DMS 273 treated with DMSO at 0.1 percent for 48 hours (cell line): Measurements from ENCODE around the gene TNFRSF13B.
"Not testable (repeated sequence)": the region's sequence is repeated elsewhere in the genome, so short reads cannot be mapped to it uniquely, and the experiment has no call there.

Experiments
- DNase-seq: peaks from one replicate; lab custom pipeline; 2025; lab: John Stamatoyannopoulos, UW

The TNFRSF13B gene

DNA sequence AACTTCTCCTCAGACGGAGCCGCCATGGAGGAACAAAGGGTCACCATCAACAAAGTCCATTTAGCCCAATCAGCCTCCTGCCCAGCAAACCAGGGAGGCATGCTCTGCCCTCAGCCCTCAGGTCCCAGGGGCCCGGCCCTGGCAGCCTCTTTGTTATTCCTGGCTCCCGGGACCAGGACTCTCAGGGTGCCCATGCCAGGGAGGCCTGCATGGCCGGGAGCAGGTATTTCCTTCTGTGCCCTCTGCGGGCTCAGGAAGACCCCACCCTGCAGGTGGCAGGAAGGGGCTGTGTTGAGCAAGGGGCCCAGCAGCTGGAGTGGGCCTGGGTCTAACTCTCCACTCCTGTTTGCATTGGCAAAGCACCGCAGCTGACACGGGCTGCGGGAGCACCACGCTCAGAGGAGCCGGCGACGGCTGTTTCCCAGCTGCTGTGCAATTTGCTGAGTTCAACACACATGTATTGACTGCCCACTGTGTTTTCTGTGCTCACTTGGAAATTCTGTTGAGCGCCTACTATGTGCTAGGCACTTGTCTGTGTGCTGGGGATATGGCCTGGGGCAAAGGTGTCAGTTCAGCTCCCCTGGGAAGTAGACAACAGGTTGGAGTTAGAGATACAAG is 33.2 kb upstream of the TNFRSF13B start:
- DNase-seq = not testable (repeated sequence)

DNA sequence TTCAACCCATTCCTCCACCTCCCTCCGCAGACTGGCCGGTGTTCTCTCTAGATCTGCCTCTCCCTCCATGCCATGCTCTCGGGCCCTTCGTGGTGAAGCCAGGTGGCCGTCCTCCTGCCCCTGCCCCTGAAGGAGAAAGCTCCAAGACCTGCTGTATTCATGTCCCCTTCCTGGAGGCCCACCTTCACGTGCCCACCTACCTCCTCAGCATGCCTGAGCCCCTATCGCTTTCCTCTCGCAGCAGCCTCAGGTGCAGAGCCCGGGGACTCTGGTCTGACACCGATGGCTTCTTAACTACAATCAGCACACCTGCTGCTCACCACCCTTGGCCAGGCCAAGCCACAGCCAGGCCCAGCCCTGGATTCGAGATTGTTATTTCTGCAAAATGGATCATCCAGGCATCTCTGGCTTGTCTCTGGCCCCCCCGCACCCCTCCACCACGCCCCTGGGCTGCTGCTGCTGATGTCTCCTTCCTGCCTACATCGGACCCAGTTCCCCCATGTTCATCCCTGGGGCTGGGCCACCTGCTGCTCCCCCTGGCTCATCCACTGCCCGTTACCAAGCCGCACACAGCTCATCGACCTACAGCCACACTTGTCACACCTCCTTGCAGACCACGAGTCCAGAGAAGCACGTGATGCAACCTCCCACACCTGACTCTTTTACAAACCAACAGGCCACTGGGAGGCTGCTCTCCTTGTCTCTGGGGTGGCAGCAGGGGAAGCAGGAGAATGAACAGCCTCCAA is 32.5 kb upstream of the TNFRSF13B start:
- no peak for DNase-seq

DNA sequence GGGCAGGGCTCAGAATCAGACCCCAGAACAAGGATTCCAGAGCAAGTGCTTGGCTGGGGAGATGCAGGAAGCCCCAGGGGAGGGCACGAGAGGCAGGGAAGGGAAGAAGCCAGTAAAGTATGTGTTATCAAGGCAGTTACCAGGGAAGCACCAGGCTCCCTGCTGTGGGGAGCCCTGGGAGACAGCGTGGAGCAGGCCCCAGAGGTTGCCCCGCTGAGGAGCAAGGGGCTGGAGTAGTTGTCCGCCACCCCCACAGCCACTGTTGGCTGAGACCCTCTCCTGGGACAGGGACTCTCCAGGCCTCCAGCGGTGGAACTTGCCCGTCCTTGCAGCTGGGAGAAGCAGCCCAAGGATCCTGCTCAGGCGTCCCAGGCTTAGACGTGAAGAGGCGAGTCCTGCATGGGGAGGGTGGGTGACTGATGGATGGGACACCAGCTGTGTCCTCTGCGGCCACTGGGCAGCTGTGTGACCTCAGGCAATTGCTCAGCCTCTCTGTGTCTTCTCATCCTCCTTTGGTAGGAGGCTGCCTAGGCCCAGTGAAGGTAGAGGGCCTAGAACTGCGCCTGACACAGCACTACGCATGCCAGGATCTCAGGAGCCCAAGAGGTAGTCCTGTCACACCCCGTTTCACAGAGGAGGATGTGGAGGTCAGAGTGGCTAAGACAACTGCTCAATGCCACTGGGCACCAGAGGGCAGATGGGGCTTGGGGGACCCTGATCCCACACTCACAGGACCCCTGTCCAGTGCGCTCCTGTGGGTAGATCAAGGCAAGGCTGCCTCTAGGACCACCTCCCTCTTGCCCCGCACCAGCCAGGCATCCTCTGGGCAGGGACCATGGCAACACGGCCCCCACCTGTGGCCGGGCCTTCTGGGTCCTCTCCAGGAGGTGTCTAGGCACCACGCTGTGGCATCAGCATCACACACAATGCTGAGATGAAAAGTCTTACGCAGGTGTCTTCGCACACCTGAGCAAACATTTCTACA is 31.1 kb upstream of the TNFRSF13B start:
- not testable (repeated sequence) for DNase-seq

DNA sequence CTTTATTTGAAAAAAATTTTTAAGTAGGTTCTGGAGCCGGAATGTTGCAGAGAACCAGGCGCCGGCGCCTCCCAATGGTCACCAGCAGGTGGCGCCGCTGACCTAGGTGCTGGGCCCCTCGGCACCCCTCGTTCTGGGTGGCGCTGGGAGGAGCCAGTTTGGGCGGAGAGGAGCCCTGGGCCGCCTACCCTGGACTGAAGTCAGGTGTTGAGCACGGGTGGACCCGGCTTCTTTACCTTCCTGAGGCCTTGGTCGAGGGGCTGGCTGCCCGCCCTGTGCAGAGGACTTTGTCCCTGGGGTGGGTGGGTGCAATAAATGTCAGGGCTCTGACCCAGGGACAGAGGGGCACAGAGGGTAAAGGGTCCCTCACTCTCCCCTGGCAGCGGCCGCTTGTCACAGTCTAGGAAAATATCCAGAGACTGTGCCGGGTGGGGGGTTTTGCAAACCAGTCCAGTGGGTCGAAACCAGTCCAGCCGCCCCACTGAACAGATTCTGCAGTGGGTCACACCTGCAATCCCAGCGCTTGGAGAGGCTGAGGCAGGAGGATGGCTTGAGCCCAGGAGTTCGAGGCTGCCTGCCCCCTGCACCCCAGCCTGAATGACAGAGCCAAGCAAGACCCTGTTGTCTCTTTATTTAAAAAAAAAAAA is 30.1 kb upstream of the TNFRSF13B start:
- DNase-seq = no peak

DNA sequence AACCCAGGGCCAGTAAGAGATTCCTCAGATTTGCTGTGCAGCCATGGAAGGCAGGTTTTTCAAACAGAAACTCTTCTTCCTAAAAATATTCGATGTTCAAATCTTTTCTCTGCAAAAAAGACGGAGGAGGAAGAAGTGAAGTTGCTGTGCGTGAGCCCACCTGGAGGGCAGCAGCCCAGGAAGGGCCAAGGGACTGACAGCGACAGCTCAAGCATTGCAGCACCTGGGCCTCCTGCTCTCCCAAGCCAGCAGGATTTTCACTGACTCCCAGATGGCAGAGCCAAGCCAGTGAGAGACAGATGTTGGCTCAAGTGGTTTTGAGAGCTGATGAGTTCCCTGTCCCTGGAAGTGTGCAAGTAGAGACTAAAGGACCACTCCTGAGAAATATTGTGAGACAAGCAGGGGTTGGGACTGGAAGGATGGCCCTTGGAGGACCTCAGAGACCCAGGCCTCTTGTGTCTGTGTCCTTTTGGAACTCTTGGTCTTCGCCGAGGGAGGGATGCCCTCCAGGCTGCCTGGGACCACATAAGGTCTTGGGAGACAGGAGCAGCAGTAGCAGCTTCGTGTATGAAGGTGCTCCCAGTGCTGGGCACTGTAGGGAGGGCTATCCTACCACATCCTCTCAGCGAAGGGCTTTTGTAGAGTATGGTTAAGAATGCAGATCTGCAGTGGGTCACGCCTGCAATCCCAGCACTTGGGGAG is 29.3 kb upstream of the TNFRSF13B start:
- DNase-seq = no peak

DNA sequence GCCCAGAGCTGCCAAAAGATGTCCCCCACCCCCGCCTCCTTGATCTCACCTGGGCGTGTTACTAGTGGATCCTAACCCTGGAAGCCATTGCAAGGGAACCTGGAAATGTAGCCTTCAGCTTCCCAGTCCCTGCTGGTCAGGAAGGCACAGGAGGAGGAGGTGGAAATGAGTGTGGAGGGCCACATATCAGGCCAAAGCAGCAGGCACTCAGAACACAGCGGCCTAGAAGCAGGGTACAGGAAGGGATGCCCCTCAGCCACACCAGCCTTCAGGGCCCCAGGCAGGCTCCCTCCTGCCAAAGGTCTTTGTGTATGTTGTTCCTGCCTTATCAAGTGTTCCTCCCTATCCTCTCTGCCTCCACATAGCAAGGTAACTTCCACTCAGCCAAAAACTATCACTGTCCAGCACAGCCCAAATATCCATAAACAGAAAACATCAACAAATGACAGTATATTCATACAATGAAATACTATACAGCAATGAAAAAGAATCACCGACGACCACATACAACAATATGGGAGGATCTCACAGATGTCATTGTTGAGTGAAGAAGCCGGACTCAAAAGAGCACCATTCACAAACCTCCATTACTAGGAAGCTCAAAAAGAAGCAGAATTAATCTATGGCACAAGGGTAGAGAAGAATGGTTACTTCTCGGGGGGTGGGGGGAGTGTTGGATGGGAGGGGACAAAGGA is 28.2 kb upstream of the TNFRSF13B start:
- DNase-seq = no peak

DNA sequence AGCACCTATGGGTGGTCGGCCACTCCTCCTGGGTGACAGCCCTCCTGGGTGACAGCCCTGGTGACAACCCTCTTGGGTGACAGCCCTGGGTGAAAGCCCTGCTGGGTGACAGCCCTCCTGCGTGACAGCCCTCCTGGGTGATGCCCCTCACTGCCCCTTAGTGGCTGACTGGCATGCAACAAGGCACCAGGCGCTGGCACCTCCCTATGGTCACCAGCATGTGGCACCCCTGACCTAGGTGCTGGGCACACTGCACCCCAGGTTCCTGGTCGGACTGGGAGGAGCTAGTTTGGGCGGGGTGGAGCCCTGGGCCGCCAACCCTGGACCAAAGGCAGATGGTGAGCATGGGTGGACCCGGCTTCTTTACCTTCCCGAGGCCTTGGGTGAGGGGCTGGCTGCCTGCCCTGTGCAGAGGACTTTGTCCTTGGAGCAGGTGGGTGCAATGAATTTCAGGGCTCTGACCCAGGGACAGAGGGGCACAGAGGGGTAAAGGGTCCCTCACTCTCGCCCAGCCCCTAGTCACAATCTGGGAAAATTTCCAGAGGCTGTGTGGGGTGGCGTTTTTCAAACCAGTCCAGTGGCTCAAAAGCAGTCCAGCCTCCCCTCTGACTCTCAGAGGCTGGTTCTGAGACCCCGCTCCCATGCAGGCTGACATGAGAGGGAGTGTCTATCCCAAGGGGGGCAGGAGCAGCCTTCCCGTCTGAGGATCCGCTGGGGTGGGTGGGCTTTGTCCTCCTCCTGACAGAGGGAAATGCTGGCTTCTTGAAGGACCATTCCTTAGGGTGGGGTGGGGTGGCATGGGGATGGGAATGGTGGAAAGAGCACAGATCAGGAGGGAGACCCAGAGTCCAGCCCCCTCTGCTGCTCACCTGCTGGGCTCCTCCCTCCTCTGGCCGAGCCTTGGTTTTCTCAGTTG is 25.9 kb upstream of the TNFRSF13B start:
- no peak for DNase-seq

DNA sequence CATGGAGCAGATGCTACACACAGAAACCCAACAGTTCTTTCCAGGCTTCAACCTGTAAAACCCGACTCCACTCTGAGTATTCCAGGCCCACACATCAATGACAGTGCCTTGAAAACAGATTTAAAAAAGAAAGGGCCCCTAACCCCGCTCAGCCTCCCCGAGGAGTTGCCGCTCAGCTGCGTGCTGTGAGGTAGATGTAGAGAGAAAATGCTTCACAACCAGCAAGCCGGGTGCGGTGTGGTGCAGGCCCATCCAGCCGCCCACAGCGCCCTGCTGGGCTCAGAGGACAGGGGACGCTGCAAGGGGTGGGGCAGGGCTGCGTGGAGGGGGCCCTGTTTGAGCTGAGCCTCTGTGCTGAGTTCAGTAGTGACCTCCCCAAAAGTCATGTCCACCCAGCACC is 24.8 kb upstream of the TNFRSF13B start:
- DNase-seq = not testable (repeated sequence)

DNA sequence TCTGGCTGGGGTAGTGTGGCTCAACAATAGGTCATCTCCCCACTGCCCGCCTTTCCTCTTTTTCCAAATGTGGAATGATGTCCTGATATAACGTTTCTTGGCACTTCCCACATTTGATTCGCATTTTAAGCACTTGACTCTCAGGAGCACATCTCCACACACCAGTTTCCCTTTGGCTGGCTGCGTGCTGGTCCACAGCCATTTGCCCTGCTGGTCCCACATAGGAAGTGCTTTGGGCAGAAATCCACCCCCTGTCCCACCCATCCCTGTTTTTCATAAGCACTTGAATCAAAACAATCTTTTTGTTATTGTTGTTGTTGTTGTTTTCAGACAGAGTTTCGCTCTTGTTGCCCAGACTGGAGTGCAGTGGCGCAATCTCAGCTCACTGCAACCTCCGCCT is 24.0 kb upstream of the TNFRSF13B start:
- no peak for DNase-seq

DNA sequence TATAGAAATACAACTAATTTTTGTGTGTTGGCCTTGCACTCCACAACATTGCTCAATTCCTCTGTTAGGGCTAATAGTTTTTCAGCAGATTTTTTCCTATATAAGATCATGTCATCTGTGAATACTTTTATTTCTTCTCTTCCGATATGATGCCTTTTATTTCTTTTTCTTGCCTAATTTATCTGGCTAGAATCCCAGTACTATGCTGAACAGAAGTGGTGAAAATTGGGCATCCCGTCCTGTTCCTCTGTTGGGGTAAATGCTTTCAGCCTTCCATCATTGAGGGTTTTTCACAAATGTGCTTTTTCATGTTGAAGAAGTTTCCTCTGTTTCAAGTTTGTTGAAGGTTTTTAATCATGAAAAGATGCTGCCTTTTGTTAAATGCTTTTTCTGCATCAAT is 22.7 kb upstream of the TNFRSF13B start:
- no peak for DNase-seq

DNA sequence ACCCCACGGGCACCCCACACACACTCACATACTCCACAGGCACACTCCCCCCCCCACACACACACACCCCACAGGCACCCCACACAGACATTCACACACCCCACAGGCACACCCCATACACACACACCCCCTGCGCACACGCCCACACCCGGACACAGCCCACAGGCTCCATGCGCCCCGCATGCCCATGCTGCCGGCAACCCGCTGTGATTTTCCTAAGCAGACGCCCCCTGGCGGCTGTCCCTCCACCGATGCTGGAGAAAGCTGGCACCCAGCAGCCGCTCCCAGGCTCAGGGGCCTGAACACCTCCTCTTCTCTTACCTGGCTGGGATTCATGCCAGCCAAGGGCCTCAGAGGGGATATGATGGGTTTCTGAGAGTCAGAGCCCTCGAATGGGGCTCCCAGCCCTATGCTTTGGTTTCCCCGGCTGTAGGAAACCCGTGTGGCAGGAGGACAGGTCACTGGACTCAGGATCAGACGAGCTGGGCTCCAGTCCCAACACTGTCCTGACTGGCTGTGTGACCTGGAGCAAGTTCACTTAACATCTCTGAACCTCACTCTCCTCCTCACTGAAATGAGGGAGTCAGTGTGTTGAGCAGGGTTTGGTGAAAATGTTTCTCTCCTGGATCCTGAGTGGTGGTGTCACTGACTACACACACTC is 19.6 kb upstream of the TNFRSF13B start:
- peak; percentile 13 for DNase-seq

DNA sequence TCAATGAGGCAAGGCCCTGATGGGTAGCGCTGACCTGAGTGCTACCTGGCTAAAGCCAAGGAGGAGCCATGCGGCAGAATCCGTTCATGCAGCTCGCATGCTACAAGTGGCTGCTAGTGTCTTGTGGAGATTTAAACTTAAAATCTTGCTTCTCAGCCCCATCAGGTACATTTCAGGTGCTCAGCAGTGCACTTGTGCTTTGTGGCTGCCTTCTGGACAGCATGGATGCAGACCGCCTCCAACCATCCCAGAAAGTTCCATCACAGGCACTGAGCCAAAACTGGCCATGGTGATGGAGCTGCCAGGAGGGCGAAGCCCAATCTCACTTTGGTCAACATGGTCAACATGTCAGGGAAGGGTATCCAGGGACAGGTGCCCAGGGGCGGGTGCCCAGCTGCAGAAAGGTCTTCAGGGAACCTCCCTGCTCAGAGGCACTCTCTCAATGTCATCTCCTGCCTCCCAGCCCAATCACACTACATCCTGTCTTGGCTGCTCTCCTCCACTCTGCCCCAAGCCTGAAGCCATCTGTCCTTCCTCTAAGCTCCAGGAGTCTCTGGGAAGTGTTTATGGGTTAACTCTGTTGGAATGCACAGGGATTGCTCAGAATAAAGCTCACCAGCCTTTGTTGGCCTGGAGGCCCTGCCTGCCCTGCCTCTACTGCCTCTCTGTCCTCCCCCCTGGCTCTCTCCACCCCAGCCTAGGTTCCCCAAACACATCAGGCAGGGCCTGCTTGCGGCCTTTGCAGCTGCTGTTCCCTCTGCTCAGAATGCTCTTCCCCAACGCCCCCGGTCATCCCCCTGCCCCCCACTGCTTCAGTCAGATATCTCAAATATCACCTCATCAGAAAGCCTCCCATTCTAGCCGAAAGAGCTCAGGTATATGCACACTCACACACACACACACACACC is 18.3 kb upstream of the TNFRSF13B start:
- DNase-seq = peak; percentile 30

DNA sequence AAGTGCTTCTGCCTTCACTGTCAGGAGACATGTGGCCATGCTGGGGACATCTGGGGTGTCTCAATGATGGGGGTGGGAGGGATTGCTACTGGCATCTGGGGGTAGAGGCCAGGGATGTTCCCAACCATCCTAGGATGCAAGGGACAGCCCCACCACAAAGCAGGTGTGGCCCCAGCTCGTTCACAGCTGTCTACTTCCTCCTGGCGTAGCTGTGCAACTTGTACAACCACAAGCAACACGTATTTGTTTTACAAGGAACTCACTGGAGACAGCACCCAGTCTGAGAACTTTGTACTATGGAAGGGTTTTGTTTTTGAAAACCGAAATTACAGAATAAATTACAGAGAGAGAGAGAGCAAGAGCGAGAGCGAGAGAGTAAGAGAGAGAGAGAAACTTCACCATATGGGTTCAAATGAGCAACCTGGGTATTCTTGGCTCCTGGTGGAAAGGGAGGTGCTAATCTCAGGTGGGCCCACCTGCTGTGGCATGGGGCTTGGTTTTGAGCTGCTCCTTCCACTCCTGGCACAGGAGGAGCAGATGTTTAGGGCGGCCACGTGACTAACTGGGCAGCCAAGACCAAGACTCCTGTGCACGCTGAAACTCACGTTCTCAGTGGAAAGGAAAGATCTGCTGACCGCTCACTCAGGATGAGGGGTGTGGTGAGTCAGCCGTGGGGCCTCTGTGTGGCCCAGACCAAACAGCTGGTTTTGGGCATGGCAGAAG is 17.5 kb upstream of the TNFRSF13B start:
- DNase-seq = no peak

DNA sequence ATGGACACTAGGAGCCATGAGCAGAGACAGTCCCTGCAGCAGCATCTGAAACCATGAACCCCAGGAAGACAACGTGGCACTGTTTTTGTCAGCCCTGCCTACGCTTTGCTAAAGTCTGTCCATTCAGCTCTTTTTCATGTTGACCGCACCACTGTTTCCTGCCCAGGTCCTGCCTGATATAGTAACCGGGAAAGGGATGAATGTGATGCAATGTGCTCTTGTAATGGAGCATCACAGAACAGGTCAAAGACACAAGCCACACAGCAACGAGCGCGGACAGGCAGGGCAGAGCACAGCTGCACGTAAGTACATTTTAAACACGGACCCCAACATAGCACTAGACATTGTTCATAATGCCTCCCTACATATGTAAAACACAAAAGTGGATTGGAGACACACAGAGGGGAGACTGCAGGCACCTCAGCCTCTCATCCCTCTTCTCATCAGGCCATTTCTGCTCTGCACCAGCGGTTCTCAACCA is 16.9 kb upstream of the TNFRSF13B start:
- no peak for DNase-seq

DNA sequence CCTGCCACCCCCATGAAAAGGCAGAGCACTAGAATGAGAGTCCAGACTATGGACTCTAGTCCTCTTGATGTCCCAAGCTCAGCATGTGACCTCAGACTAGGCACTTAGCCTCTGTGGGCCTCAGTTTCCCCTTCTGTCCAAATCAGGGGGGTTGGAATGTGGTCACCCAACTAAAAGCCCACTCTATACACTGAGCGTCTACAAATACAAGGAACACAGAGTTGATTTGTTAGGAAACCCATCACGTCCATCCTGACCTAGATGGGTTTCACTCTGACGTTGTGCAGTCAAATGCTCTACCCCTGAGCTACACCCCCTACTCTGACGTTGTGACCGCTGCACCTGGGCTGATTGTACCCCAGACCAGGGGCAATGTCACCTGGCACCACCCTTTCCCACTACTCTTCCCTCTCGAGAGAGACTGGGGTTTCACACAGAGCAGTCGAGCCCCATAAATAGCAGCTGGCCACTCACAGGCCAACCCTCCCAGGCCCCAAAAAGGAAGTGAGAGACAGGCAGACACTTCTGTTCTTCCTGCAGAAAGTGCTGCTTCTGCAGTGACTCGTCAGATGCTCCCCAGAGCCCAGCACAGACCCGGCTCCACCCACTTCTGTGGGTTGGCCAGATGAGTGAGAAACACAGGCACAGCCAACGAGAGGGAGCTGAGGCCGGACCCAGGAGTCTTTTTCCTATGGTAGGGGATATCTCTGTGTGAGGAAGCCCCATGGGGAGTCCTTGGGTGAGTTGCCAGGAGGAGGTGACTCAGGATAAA is 16.1 kb upstream of the TNFRSF13B start:
- DNase-seq = no peak

DNA sequence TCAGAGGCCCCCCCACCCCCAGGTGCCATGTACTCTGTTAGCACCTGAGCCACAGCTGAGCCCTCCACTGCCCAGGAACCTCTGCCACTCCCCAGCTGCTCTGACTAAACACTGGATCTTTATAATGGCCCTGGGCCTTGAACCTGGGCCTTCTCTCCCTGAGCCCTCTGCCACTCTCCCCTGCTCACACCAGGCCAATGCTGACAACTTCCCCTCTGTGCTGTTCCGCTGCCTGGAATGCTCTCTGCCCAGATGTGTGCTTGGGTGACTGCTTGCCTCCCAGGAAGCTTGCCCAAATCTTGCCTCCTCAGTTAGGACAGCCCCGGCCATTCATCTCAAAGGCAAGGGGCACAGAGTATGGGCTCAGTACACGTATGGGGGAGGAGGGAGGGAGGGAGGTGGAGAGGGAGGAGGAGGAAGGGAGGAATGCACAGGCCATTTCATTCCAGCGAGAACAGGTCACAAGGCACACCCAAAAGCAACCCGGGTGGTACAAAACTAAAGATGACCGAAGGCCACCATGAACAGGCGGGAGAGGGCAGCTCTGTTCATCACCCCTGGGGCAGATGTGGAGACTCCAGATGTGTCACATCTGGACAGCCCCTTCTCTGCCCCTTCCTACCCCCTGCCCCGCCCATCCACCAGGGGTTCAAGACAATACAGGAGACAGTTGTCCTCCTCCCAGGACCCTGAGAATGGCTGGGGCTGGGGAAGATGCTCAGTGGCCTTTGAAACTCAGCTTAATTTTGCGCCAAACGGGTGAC is 15.3 kb upstream of the TNFRSF13B start:
- no peak for DNase-seq
